Uterus (tissue), 4 donors: ENCODE data around the gene INO80. TPM values are rescaled to one million over a fixed set of nuclear protein-coding genes. Genes with fewer than 3 reads are reported as not detected.
A peak's percentile ranks its signal among the peaks of the same experiment; 100 is the strongest.

Experiments
- DNase-seq, 2 donors: peaks; one replicate each; pipeline ENCODE4 v3.0.0-alpha.2; 2019 to 2020
- H3K27ac ChIP-seq, 2 donors: fragments of 200-600 bp; sonication (generic); 1 replicate in 1 of 2; 2 replicates in 1 of 2; pipeline ENCODE4 v1.5.1; 2016 to 2018
- H3K27me3 ChIP-seq, 2 donors: fragments of 200-600 bp; sonication (generic); one replicate each; pipeline ENCODE4 v1.5.1; 2018 to 2019; ENCODE audit warnings: control low read depth in 1 of 2
- H3K36me3 ChIP-seq, 2 donors: fragments of 200-600 bp; sonication (generic); one replicate each; pipeline ENCODE4 v1.5.1; 2019; ENCODE audit warnings: control low read depth in 1 of 2
- H3K4me1 ChIP-seq, 2 donors: fragments of 200-600 bp; sonication (generic); one replicate each; pipeline ENCODE4 v1.5.1; 2018 to 2019; ENCODE audit warnings: control low read depth in 1 of 2
- H3K4me3 ChIP-seq, 2 donors: fragments of 200-600 bp; sonication (generic); 1 replicate in 1 of 2; 2 replicates in 1 of 2; pipeline ENCODE4 v1.5.1; 2018 to 2019; ENCODE audit warnings: mild to moderate bottlenecking in 1 of 2
- H3K9me3 ChIP-seq, 2 donors: fragments of 200-600 bp; sonication (generic); one replicate each; pipeline ENCODE4 v1.5.1; 2019; ENCODE audit warnings: control low read depth in 1 of 2
- POLR2A ChIP-seq, 2 donors: fragments of 450-650 bp; IDR thresholded peaks; one replicate each; pipeline ENCODE4 v1.6.1; 2016; ENCODE audit warnings: antibody characterized with exemption in 2 of 2, mild to moderate bottlenecking in 1 of 2, moderate library complexity in 1 of 2
- intact Hi-C: fragments of 100-400 bp; cut with DNase I; formaldehyde crosslinking; loops from one replicate; pipeline ENCODE4 v1.15.1; 2023; ENCODE audit warnings: low total_unique reads
- total RNA-seq, 4 donors: library from RNA; depleted of rRNA in 3 of 4; stranded (reverse); fragments of >200 nt in 3 of 4; gene quantifications; one replicate each; pipeline versions ENCODE4 v1.1.0 to v1.2.4, GENCODE V29; 2014 to 2023
- TF ChIP-seq, protein P1 (sequence below), 4 experiments: fragments of 200-600 bp in 2 of 4; fragments of 450-650 bp in 2 of 4; sonication (generic) in 2 of 4; IDR thresholded peaks; one replicate each; pipeline ENCODE4 v1.5.1; 2016 to 2019; ENCODE audit warnings: antibody characterized with exemption in 4 of 4, mild to moderate bottlenecking in 2 of 4, moderate library complexity in 1 of 4
- donor health status: DM: yes; HTN: yes; CAD: no.

The INO80 gene
- total RNA-seq, 4 donors from 2014 or later: 28.7 to 33.3 (median 30.2) TPM

DNA sequence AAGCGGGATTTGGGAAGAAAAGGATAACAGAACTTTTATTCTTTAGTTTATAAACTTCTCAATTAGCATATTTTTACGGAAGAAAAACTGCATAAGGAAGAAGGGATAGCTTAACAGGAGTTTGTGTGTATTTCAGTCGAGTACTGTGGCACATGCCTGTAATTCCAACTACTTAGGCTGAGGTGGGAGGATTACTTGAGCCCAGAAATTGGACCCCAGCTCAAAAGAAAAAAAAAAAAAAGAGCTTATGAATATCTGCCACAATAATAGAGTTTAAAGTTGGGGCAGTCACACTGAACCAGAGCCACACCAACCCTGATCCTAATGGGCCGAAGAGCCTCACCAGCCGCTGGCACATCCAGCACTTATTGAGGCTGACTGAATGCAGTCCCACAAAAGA is 131.7 kb downstream of the INO80 start:
- Histone ChIP-seq H3K4me3 (no peak overlapping the region), H3K9me3 (no peaks in the 10 kb centered on the region), H3K27ac (no peak overlapping the region), H3K27me3 (no peaks in the 10 kb centered on the region), H3K4me1 (no peaks in the 10 kb centered on the region), H3K36me3 (no peaks in the 10 kb centered on the region)
- intact Hi-C loops: no loop called here
- no peak for TF ChIP-seq POLR2A (IDR thresholded peaks at IDR 0.05)
- TF ChIP-seq, protein P1, sequence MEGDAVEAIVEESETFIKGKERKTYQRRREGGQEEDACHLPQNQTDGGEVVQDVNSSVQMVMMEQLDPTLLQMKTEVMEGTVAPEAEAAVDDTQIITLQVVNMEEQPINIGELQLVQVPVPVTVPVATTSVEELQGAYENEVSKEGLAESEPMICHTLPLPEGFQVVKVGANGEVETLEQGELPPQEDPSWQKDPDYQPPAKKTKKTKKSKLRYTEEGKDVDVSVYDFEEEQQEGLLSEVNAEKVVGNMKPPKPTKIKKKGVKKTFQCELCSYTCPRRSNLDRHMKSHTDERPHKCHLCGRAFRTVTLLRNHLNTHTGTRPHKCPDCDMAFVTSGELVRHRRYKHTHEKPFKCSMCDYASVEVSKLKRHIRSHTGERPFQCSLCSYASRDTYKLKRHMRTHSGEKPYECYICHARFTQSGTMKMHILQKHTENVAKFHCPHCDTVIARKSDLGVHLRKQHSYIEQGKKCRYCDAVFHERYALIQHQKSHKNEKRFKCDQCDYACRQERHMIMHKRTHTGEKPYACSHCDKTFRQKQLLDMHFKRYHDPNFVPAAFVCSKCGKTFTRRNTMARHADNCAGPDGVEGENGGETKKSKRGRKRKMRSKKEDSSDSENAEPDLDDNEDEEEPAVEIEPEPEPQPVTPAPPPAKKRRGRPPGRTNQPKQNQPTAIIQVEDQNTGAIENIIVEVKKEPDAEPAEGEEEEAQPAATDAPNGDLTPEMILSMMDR (IDR thresholded peaks at IDR 0.05): no peak
- DNase-seq: no peak

- H3K27ac ChIP-seq: no peak overlapping the region
- no peak overlapping the region for H3K4me3 ChIP-seq
- TF ChIP-seq, protein P1 (IDR thresholded peaks at IDR 0.05): no peak
- no peak for TF ChIP-seq POLR2A (IDR thresholded peaks at IDR 0.05)
- H3K9me3 ChIP-seq: no peaks in the 10 kb centered on the region
- intact Hi-C loops: no loop called here
- peak in 1 of 2 donors; percentile 28 for DNase-seq
- no peaks in the 10 kb centered on the region for H3K36me3 ChIP-seq
- H3K4me1 ChIP-seq: no peaks in the 10 kb centered on the region
- H3K27me3 ChIP-seq: no peaks in the 10 kb centered on the region
Measured at GRCh38 chr15:40982855-40983254, 133.2 kb downstream of the INO80 start.

DNA sequence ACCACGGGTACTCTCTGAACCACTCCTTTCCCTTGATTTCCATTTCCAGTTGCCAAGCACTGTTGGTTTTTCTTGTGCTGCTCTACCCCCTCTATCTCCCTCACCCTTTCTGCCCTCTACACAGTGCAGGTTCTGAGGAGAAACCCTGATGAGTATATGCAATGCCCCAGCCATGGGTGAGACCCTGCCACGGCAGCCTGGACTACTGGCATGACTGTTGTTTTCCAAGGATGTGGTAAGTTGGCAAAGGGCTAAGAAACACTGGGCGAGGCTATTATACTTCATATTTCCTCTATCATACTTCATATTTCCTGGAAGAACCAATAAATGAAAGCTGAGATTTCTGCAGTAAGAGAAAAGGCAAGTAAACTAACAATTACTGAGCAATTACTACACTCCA is 134.9 kb downstream of the INO80 start:
- Histone ChIP-seq H3K36me3 (no peaks in the 10 kb centered on the region), H3K4me3 (no peak overlapping the region), H3K9me3 (no peaks in the 10 kb centered on the region), H3K27ac (no peak overlapping the region), H3K4me1 (no peaks in the 10 kb centered on the region), H3K27me3 (no peaks in the 10 kb centered on the region)
- no peak for DNase-seq
- intact Hi-C loops: no loop called here
- TF ChIP-seq, protein P1 (IDR thresholded peaks at IDR 0.05): no peak
- no peak for TF ChIP-seq POLR2A (IDR thresholded peaks at IDR 0.05)

- Histone ChIP-seq H3K27me3 (no peaks in the 10 kb centered on the region), H3K36me3 (no peaks in the 10 kb centered on the region)
Measured at GRCh38 chr15:40978562-40978961, 137.5 kb downstream of the INO80 start.

GRCh38 chr15:40978141-40978540 is 137.9 kb downstream of the INO80 start:
- Histone ChIP-seq H3K27ac (no peak overlapping the region), H3K9me3 (no peaks in the 10 kb centered on the region), H3K27me3 (no peaks in the 10 kb centered on the region), H3K4me1 (no peaks in the 10 kb centered on the region), H3K36me3 (no peaks in the 10 kb centered on the region), H3K4me3 (no peak overlapping the region)
- no peak for DNase-seq
- intact Hi-C loops: no loop called here
- TF ChIP-seq POLR2A (IDR thresholded peaks at IDR 0.05): no peak
- TF ChIP-seq, protein P1 (IDR thresholded peaks at IDR 0.05): no peak

More at GRCh38 chr15:40978562-40978961, 137.5 kb downstream of the INO80 start:
- TF ChIP-seq POLR2A (IDR thresholded peaks at IDR 0.05): no peak
- TF ChIP-seq, protein P1 (IDR thresholded peaks at IDR 0.05): no peak
- H3K4me1 ChIP-seq: no peaks in the 10 kb centered on the region
- intact Hi-C loops: no loop called here
- no peaks in the 10 kb centered on the region for H3K9me3 ChIP-seq
- no peak overlapping the region for H3K4me3 ChIP-seq
- H3K27ac ChIP-seq: no peak overlapping the region
- no peak for DNase-seq
